Tibial nerve (tissue), 4 donors: ENCODE results near the gene MLC1. TPM values are rescaled to one million over a fixed set of nuclear protein-coding genes. Genes with fewer than 3 reads are reported as not detected.

Experiments
- total RNA-seq, 4 donors: library from RNA; depleted of rRNA; stranded (reverse); fragments of >200 nt; gene quantifications; one replicate each; pipeline ENCODE4 v1.1.0, GENCODE V29; 2016

The MLC1 gene
- total RNA-seq, 4 donors from 2014 or later, result not detected

Other genes starting within 250 kb of the MLC1 start
- gene ZBED4, start 231.6 kb downstream of the MLC1 start, total RNA-seq, result 10 to 100 TPM in 1 of 4 donors, 1 to 10 TPM in 3; 5.9 to 12.3 (median 7.3) TPM
- 10 to 100 TPM in 3 of 4 donors, 1 to 10 TPM in 1; 9.0 to 17.4 (median 14.5) TPM for gene ALG12, start 167.0 kb downstream of the MLC1 start, total RNA-seq
- gene CRELD2, start 166.8 kb downstream of the MLC1 start, total RNA-seq, result 10 to 100 TPM; 44.8 to 80.4 (median 65.1) TPM
- 100 to 1,000 TPM in 3 of 4 donors, 10 to 100 TPM in 1; 98.3 to 138 (median 119) TPM for gene PIM3, start 124.7 kb downstream of the MLC1 start, total RNA-seq
- gene IL17REL, start 72.7 kb downstream of the MLC1 start, total RNA-seq, result not detected
- gene TTLL8, start 27.1 kb downstream of the MLC1 start, total RNA-seq, result not detected
- 1 to 10 TPM; 1.0 to 3.7 (median 2.6) TPM for gene MOV10L1, start 4.6 kb upstream of the MLC1 start, total RNA-seq
- gene PANX2, start 85.3 kb upstream of the MLC1 start, total RNA-seq, result under 1 TPM in 1 of 4 donors, not detected in 3; 0.30 TPM
- gene TRABD, start 100.5 kb upstream of the MLC1 start, total RNA-seq, result 10 to 100 TPM; 22.4 to 71.4 (median 27.1) TPM
- 10 to 100 TPM; 36.1 to 66.6 (median 44.8) TPM for gene SELENOO, start 115.6 kb upstream of the MLC1 start, total RNA-seq
- gene TUBGCP6, start 159.6 kb upstream of the MLC1 start, total RNA-seq, result 100 to 1,000 TPM in 1 of 4 donors, 10 to 100 TPM in 3; 72.2 to 127 (median 78.6) TPM
- gene HDAC10, start 165.8 kb upstream of the MLC1 start, total RNA-seq, result 100 to 1,000 TPM in 1 of 4 donors, 10 to 100 TPM in 3; 41.2 to 105 (median 55.4) TPM
- 10 to 100 TPM; 12.3 to 32.0 (median 24.1) TPM for gene MAPK12, start 176.3 kb upstream of the MLC1 start, total RNA-seq
- gene MAPK11, start 185.0 kb upstream of the MLC1 start, total RNA-seq, result 10 to 100 TPM in 3 of 4 donors, 1 to 10 TPM in 1; 8.7 to 33.3 (median 19.6) TPM
- 100 to 1,000 TPM; 135 to 193 (median 165) TPM for gene PLXNB2, start 222.2 kb upstream of the MLC1 start, total RNA-seq
- gene DENND6B, start 241.6 kb upstream of the MLC1 start, total RNA-seq, result 10 to 100 TPM in 3 of 4 donors, 1 to 10 TPM in 1; 8.6 to 13.1 (median 11.7) TPM